NOMO-1 treated with dmso at 0.1 percent for 144 hours (cell line): Measurements from ENCODE around the gene S100A8.
"Not testable (repeated sequence)": the region's sequence is repeated elsewhere in the genome, so short reads cannot be mapped to it uniquely, and the experiment has no call there.

Experiments
- DNase-seq: peaks from one replicate; lab custom pipeline; 2025; ENCODE audit not compliant: unreplicated experiment; lab: John Stamatoyannopoulos, UW

S100A8 gene

DNA sequence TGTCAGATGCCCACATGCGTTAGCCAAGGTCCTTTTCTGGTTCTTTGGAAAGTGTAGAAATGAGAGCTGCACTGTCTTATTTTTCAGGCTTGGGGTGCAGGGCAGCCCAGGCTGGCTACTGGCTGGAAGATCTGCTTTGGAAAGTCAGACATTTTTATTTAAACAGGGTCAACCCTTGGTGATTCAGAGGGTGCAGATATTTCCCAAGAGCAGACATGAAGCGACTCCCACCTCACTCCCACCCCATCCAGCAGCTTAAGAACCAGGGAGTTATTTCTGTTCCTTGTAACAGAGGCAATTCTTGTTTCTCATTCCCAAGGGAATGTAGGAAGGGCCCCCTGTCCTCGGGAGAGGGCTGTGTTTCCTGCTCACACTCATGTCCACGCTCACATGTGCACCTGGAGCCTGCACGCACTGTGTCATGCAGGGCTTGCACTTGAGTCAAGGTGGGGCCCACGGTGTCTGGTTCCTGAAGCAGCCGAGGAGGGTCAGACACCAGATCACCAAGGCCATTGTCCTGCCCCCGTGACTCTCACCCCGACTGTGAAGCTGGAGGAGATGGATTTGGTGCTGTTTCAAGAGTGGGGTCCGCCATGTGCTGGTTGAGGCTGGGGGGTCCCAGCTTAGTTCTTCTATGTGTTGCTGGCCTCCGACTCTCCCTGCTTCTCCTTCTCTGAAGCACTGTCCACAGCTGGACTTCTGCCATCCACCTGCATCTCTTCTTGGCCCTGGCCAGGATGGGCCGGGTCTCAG, 26.4 kb upstream of the S100A8 start:
- no peak for DNase-seq

DNA sequence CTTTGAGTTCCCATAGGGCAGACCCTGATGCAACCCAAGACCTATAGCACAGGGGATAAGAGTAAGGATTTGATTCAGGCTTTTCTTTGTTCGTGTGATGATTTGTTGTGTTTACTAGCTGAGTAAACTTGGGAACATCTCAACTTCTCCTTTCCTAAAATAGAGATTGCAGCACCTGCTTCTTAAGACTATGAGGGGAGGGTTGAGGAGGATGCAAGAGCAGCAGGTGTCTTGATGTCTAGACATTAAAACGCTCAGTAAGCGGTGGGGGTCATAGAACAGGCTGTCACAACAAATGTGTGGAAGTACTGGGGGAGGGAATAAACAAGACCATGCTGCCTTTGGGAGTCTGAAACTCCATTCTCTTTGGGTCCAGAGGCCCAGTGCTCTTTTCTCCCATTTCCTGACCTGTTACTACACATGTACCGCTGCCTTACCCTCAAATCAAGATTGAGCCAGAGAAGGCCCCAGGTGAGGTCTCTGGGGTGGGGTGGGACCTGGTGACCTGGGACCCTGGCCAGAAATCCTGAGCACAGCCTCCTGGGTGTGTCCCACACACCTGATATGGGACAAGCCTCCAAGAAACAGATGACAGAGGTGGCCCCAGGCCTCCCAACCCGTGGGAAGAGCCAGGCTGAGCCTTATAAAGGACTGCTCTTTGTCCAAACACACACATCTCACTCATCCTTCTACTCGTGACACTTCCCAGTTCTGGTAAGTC, 25.1 kb upstream of the S100A8 start, which contains the start of gene S100A7A:
Gene S100A7A, plus strand, starts transcription at position 671 of the 721 bp plus-strand sequence. CDS start 1,563 bp downstream, outside the sequence.
- DNase-seq, result no peak

DNA sequence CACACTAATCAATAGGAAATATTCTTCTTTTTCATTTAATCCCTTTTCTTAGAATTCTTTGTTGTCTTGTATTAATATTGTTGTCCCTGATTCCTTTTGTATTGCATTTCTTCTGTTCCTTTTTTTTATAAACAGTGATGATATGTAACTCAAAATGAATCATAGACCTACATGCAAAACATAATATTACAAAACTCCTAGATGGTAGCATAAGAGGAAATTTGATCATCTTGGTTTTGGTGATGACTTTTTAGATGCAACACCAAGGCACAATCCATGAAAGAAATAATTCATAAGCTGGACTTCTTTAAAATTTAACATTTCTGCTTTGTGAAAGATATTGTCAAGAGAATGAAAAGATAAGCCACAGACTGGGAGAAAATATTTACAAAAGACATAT, 23.1 kb upstream of the S100A8 start:
- DNase-seq, result not testable (repeated sequence)

DNA sequence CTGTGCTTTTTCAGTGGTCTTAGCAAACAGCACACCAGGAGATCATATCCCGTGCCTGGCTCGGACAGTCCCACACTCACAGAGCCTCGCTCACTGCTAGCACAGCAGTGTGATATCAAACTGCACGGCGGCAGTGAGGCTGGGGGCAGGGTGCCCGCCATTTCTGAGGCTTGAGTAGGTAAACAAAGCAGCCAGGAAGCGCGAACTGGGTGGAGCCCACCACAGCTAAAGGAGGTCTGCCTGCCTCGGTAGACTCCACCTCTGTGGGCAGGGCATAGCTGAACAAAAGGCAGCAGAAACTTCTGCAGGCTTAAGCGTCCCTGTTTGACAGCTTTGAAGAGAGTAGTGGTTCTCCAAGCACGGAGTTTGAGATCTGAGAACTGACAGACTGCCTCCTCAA, 16.4 kb upstream of the S100A8 start:
- not testable (repeated sequence) for DNase-seq

DNA sequence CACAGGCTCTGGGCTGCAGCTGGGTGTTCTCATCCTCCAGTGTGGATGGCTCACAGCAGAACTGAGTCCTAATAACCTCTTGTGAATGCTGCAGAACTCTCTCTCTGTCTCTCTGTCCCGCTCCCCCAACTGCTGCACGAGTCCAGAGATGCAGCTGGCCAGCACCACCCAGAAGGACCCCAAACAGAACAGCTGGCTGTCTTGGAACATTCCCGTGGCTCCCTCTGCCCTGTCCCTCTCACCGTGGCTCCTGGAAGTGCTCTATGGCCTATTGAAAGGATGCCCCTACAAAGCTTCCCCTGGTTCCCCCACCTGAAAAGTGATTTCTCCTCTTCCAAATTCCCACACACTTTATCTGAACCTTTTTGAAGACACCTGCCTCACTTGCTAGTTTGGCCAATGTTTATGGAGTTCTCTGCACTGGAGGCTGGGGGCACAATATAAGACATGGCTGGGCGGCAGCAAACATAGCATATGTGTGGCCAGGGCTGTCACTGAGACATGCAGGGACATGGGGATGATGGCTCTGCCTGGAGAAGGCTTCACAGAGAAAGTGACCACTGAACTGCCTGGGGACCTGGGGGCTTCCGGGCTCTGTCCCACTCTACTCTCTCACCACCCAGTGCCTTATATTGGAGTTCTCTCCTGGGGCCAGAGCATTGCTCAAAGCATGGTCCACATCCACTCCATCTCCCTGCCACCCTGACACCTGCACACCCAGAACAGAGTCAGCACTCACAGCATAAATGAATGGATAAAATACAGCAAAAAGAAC, 15.1 kb upstream of the S100A8 start:
- not testable (repeated sequence) for DNase-seq

DNA sequence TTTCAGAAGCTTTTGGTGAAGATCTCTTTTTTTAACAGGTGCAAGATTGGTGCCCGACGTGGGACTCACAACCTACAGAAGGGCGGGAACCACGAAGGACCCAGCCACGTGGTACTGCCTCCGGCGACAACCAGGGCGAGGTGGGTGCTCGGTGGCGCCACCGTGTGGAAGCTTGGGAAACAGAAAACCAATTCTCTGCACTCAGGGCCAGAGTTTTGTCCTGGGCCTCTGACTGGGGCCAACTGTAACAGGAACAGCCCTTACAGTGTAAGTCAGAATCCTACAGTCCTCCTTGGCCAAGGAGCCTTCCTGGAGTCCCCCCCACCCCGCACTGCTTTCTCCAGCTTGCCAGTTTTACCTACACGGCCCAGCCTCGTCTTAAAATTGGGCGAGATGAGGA, 13.9 kb upstream of the S100A8 start:
- DNase-seq, result peak; percentile 39

DNA sequence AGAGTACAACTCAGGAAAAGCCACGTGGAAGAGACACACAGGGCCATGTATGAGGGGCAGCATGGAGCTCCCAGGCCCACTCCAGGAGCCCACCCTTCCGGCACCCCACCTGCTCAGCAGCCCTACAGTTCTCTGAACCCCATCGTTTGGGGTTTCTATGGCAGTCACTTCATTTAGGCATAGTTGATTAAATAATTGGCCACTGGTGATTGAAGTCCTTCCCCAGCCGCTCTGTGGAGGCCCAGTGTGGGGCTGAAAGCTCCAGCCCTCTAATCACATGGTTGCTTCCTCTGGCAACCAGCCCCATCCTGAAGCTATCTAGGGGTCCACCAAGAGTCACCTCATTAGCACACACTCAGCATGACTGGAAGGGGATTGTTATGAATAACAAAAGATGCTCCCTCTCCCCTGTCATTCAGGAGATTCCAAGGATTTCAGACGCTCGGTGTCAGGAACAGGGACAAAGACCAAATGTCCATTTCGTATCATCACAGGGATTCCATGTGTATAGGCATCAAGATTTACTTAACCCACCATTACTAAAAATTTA, 13.3 kb upstream of the S100A8 start:
- DNase-seq, result no peak

DNA sequence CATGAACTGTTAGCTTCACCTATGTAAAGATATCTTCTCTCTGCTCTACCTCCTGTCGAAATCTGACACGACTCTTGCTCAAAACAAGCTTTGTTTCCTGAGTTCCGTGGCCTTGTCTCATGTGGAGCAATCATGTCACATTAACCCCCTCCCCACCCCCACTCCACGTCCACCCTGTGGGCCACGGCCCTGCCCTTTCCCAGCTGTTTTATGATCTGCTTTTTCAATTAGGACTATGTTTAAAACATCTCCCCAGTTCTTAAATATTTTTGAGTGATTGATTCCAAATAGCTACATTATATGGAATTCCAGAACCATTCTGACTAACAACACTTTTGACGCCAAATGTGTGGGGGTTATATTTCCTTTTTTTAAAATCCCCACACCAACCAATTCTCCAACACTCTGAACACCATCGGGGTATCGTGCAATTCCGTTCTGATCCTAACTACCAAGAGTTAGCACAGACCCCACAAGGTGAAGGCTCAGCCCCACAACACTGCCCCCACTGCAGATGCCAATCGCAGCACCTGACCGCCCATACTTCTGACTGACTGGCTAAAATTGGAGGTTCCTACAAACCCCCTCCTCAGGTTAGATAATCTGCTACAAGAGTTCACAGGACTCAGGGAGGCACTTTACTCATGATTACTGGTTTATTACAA, 12.7 kb upstream of the S100A8 start:
- no peak for DNase-seq

DNA sequence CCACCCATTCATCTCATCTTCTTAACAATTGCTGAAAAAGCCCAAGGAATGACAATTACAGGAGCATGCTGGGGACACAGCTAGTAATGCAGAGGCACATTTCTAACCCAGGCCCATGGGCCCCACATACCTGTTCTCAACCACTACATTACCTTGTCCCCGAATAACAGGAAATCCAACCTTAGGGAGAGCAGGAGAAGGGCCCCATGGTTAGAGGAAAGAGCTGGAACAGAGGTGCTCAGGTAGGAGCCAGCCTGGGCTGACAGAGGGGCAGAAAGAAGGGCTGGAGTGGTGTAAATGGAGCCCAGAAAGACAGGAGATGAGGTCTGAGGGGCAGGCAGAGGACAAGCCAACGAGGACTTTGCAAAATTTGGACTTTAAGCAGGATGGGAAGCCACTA, 11.4 kb upstream of the S100A8 start:
- no peak for DNase-seq

DNA sequence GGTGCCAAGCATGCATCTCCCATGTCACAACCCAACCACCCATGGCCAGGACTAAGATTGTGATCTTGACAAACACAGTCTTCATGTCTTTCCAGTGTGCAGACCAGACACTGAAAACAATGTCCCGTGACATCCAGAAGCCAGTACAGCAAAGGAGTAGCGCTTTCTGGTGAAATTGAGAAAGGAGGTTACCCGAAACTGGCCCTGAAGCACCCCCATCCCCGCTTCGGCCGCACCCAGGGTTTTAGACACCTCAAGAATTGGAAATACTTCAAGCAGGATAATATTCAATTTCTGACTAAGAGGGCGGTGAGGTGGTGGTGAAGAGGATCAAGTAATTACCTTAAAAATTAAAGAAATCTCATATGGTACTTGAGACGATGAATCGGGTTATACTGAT, 10.6 kb upstream of the S100A8 start:
- DNase-seq, result no peak

DNA sequence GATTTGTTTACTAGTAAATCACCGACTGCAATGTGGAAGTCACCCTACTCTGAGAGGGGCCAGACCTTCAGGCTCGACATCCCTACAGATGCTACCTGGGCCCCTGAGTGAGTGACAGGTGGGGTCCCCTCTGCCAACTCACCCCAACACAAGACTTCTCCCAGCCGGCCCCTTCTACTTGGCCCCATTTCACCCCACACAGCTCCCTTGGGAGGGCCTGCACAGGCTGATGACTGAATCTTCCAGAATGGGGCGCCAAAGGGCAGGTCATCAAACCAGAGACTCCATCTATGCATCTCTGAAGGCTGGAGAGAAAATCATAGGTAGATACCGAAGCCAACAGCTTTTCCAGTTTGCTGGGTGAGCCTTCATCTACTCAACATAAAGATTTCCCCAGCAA, 9.4 kb upstream of the S100A8 start:
- no peak for DNase-seq

DNA sequence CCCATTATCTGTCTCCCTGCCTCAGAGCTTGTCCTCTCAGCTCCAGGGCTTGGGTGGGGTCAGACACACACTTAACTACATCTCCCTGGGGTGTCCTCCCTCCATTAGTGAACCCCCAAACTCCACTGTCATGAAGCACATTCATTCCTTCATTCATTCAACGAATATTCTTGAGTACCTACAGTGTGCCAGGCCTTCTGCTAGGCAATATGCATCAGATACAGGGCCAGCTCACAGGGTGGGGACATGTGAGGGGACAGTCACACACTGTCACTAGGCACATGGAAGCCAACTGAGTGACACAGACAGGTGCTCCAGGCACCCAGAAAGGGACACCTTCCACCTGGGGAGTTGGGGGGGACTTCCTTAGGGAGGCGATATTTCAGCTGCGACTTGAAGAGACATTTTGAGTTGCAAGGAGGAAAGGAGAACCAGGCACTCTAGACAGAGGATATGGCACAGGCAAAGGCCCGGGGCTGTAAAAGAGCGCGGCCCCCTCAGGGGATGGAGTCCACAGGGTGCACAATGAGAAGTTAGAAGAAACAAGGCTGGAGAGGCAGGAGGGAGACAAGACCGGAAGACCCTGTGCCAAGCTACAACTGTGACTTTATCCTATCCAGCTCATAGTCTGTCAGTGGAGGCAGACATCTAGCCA, 8.7 kb upstream of the S100A8 start:
- DNase-seq, result no peak

DNA sequence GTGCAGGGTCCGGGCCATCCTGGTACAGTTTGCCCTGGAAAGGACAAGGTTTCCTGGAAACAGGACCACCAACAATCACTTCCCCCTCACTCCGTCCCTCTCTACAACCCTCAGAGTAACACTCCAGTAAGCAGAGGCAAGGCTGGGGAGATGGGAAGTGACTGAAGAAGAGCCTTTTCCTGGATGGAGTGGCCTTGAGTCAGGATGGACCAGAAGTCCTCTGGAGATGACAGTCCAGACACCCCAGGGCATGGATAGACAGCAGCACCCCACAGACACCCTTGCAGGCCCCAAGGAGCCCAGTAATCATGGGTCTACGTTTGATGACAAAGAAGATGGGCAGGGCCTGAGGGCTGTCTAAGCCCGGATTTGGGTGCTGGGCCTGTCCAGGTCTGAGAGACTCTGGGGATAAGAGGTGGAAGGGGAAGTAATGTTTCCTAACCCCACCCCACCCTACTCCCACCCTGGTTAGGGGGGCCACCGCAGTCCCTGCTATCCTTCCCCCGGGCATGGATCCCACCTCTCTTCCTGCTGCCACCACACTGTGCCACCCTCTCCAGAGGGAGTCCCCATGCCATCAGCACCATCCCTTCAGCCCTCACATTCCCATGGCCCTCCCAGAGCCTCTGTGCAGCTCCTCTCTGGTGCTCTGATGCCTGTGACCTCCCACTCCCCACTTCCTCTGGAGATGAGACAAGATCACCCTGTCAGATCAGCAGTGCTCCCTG, 7.2 kb upstream of the S100A8 start:
- DNase-seq, result no peak

DNA sequence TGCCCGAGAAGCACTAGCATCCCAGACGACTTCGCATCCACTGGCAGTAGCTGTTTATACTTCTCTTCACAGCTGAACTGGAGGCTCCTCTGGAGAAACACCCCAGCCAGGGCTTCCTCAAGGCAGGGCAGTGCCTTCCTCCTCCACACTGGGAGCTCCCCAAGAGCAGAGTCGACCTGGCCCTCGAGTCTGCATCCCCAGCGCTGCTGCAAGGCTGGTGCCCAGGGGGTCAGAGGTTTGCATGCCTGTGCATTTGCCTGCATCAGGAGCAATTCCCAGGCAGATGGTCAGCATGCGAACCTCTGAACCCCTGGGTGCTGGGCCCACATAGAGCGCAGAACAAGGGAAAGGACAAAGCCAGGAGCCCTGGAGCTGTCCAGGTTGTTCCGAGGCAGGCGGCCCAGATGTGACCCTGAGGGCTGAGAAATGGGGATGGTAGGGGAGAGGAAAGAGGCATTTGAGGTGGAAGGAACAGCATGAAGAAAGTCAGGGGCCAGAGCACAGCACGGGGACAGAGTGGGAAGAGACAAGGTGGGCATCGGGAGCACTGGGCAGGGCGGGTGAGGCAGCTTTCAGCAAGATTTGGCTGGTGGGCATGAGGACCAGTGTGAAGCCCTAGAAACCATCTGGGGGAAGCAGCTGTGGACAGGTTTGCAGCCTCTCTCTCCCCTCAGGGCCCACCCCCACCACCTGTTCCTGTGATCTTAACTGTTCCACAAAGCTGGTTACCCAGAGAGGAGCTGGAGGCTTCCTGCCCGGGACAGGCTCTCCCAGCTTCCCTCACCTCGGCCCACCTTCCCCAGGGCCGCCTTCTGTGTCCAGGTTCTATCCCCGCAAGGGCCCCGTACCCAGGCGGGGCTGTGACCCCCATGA, 6.4 kb upstream of the S100A8 start:
- no peak for DNase-seq

DNA sequence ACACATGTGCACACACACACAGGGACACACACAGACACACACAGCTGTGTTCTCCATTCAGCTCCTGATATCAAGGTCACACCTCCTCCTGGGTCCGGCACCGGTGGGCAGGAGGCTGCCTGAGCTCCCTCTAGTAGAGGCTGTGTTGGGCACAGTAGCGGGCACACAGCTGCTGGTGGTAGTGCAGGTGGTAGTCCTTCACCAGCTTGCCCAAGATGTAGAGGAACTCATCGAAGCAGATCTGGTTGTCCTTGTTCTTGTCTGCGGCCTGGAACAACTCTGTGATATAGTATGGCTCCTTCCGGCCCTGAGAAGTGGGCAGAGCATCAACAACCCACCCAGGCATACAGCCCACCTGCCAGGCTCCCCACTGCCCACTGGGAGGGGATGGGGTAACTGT, 5.6 kb upstream of the S100A8 start:
- no peak for DNase-seq

DNA sequence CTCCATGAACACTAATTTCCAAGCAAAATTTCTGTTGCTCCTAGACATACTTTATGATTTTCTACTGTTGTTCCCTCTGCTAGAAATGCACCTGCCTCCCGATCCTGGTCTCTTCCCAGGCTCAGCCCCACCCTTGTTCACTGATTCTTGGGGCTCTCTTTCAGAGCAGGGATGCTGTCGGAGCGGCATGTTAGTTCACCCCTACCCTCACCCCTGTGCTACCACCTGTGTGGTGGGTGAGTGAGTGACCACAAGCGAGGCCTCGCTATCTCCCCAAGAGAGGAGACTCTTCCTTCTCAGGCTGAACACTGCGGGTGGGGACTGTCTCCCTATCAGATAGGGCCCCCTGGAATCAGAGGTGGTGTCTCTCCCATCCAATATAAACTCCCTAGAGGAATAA, 4.9 kb upstream of the S100A8 start:
- DNase-seq, result no peak

DNA sequence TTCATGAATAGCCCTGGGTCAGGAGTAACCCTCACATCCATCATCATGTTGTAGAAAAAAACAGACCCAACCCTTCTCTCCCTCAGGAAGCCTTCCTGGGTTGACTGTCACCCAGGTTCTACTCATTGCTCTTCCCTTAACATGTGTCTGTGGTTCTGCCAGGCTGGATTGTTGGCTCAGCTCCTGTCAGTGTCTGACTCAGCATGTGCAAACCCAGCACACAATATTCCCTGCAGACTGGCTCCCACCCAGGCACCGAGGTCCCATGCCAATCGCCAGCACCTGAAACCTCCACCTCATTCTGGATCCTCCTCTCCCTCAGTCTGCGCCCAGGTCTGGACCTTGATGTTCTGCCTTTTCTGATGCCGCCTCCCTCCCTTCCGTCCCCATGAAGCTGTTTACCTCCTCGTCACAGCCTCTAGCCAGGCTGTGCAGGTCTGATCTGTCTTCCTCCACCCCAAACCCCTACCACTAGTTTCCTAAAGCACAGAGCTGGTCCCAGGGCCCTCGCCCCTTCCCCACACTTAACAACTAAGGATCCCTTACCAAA, 4.3 kb upstream of the S100A8 start:
- DNase-seq, result no peak

DNA sequence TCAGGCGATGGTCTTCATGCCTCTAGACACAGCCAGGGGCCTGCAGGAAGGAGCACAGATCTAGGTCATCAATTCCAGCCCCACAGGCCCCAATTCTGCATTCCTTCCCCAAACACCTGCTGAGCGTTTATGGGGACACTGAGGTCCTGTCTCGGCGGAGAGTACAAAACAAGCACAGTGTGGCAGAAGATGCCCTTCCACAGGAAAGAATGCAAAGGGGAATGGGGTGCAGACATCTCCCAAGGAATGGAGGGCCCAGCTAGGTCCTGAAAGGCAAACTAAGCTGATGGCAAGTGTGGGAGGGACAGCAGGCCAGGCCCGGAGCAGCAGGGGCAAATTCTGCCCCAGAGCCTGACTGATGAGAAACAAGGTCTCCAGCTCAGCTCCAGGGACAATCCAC, 3.5 kb upstream of the S100A8 start:
- no peak for DNase-seq

DNA sequence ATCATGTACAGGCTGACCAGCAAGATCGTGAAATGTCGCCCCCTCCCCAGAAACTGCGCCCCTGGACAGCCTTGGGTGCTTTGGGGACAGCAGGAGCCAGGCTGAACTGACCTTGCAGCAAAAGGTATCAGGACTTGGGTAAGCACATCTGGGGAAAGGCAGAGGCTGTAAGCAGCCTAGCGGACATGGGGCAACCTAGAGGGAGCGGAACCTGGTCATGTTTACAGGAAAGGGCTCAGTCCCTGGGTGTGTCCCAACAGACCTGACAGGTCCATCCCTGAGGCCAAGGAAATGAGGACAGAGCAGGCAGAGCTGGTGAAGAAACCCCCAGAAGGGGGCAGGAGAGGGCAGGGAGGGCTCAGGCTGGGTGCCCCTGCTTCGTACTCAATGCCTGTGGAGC, 3.1 kb upstream of the S100A8 start:
- no peak for DNase-seq
